Mesendoderm (in vitro differentiated cells): ENCODE data around the gene KDM6A.
"Not testable (repeated sequence)": the region's sequence is repeated elsewhere in the genome, so short reads cannot be mapped to it uniquely, and the experiment has no call there.

Source experiments
- DNase-seq: peaks from one replicate; pipeline ENCODE4 v3.0.0; 2013
- H2AK5ac ChIP-seq: 2 replicates; pipeline ENCODE4 v1.6.1; 2013; ENCODE audit warnings: low read length, inconsistent platforms
- H2BK120ac ChIP-seq: 2 replicates; pipeline ENCODE4 v1.6.1; 2013; ENCODE audit warnings: low read depth, mild to moderate bottlenecking, low read length, moderate library complexity, mixed read lengths
- H2BK15ac ChIP-seq: replicated peaks from 2 replicates; pipeline ENCODE4 v1.6.1; 2013; ENCODE audit warnings: low read depth, mild to moderate bottlenecking, moderate library complexity
- H2BK5ac ChIP-seq: 2 replicates; pipeline ENCODE4 v1.6.1; 2013; ENCODE audit warnings: low read length, inconsistent platforms
- H3K18ac ChIP-seq: 2 replicates; pipeline ENCODE4 v1.6.1; 2013; ENCODE audit warnings: mild to moderate bottlenecking, low read length, mixed read lengths
- H3K23ac ChIP-seq: one replicate; pipeline ENCODE4 v1.6.1; 2013; ENCODE audit warnings: low read length
- H3K27ac ChIP-seq: 2 replicates; pipeline ENCODE4 v1.5.1; 2013; ENCODE audit warnings: low read depth, mild to moderate bottlenecking, inconsistent platforms, low read length, moderate library complexity
- H3K27me3 ChIP-seq: 2 replicates; pipeline ENCODE4 v1.6.1; 2013; ENCODE audit warnings: low read length, control low read depth, mild to moderate bottlenecking, inconsistent platforms; ENCODE audit not compliant: insufficient read depth, poor library complexity
- H3K36me3 ChIP-seq: 2 replicates; pipeline ENCODE4 v1.6.1; 2013; ENCODE audit warnings: low read length, inconsistent platforms; ENCODE audit not compliant: control insufficient read depth, insufficient read depth
- H3K4ac ChIP-seq: one replicate; pipeline ENCODE4 v1.6.1; 2013; ENCODE audit warnings: low read depth, mild to moderate bottlenecking, low read length, moderate library complexity
- H3K4me1 ChIP-seq: 2 replicates; pipeline ENCODE4 v1.6.1; 2013; ENCODE audit warnings: low read depth, low read length, inconsistent platforms; ENCODE audit not compliant: control insufficient read depth
- H3K4me2 ChIP-seq: 2 replicates; pipeline ENCODE4 v1.6.1; 2013; ENCODE audit warnings: low read length
- H3K4me3 ChIP-seq: 2 replicates; pipeline ENCODE4 v1.5.1; 2013; ENCODE audit warnings: mild to moderate bottlenecking, low read length
- H3K56ac ChIP-seq: one replicate; pipeline ENCODE4 v1.6.1; 2013; ENCODE audit warnings: low read length
- H3K79me1 ChIP-seq: 2 replicates; pipeline ENCODE4 v1.6.1; 2013; ENCODE audit warnings: low read length, inconsistent platforms
- H3K79me2 ChIP-seq: 2 replicates; pipeline ENCODE4 v1.6.1; 2013; ENCODE audit warnings: mild to moderate bottlenecking, low read length; ENCODE audit not compliant: control insufficient read depth, insufficient read depth
- H3K9ac ChIP-seq: 2 replicates; pipeline ENCODE4 v1.6.1; 2013; ENCODE audit warnings: low read length, inconsistent platforms
- H4K5ac ChIP-seq: one replicate; pipeline ENCODE4 v1.6.1; 2013; ENCODE audit warnings: low read length
- H4K8ac ChIP-seq: one replicate; pipeline ENCODE4 v1.6.1; 2013; ENCODE audit warnings: low read depth, mild to moderate bottlenecking, control low read depth, low read length, moderate library complexity
- WGBS: extraction: QIAGEN DNeasy Blood & Tissue Kit; methylation state at CpG from one replicate; pipeline ENCODE4 v1.1.7; 2013; ENCODE audit warnings: low lambda C conversion rate, missing lambda C conversion rate; ENCODE audit not compliant: insufficient coverage; ENCODE audit errors: extremely low coverage; 5-methylcytosine and 5-hydroxymethylcytosine counted together

The KDM6A gene

DNA sequence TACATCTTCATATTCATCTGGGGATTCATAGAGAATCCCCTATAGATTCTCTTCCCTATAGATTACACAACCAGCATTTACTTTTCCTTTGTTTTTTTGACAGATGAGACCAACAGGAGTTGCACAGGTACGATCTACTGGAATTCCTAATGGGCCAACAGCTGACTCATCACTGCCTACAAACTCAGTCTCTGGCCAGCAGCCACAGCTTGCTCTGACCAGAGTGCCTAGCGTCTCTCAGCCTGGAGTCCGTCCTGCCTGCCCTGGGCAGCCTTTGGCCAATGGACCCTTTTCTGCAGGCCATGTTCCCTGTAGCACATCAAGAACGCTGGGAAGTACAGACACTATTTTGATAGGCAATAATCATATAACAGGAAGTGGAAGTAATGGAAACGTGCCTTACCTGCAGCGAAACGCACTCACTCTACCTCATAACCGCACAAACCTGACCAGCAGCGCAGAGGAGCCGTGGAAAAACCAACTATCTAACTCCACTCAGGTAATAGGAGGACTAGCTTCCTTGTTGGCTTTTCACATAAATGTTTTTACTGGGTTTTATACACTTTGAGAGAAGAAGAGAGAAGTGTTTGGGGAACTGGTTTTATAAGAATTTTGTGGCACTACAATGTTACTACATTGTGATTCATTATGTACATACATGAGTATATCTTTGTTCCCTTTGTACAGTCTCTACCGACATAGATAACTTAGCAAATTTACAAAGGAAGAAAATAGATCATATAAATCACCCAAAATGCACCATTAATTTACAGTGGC, 190.5 kb downstream of the KDM6A start:
- no peak overlapping the region for H2BK15ac ChIP-seq
- H3K4ac ChIP-seq, result no peak overlapping the region
- WGBS, result no CpG with 5 or more reads among the region's 11 CpGs
- peaks cover 3% of the 10 kb centered on the region for H3K36me3 ChIP-seq
- DNase-seq, result no peak
- no peak overlapping the region for H4K8ac ChIP-seq
- no peak overlapping the region for H2AK5ac ChIP-seq
- no peak overlapping the region for H3K18ac ChIP-seq
- no peaks in the 10 kb centered on the region for H3K27me3 ChIP-seq
- H3K4me1 ChIP-seq, result no peaks in the 10 kb centered on the region
- H3K9ac ChIP-seq, result no peak overlapping the region
- H3K4me2 ChIP-seq, result no peak overlapping the region
- H3K79me1 ChIP-seq, result no peaks in the 10 kb centered on the region
- no peak overlapping the region for H2BK5ac ChIP-seq
- no peak overlapping the region for H4K5ac ChIP-seq
- no peak overlapping the region for H2BK120ac ChIP-seq
- H3K56ac ChIP-seq, result no peak overlapping the region
- peaks cover 2% of the 10 kb centered on the region for H3K79me2 ChIP-seq
- no peak overlapping the region for H3K27ac ChIP-seq
- H3K23ac ChIP-seq, result no peak overlapping the region
- H3K4me3 ChIP-seq, result no peak overlapping the region

DNA sequence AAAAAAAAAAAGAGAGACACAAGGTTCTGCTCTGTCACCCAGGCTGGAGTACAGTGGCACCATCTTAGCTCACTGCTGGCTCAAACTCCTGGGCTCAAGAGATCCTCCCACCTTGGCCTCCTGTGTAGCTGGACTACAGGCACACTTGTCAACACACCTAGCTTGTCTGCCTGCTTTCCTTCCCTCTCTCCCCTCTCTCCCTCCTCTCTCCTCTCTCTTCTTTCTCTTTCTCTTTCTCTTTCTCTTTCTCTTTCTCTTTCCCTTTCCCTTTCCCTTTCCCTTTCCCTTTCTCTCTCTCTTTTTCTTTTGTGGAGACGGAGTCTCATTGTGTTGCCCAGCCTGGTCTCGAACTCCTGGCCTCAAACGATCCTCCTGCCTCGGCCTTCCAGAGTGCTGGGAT, 195.6 kb downstream of the KDM6A start:
- DNase-seq, result no peak
- Histone ChIP-seq H3K23ac (no peak overlapping the region), H3K4me1 (no peaks in the 10 kb centered on the region), H4K5ac (no peak overlapping the region), H2BK120ac (no peak overlapping the region), H2AK5ac (no peak overlapping the region), H3K36me3 (peaks cover under 1% of the 10 kb centered on the region), H3K18ac (no peak overlapping the region), H3K27me3 (no peaks in the 10 kb centered on the region), H3K4ac (no peak overlapping the region), H4K8ac (no peak overlapping the region), H3K79me1 (no peaks in the 10 kb centered on the region), H3K4me3 (no peak overlapping the region), H3K9ac (no peak overlapping the region), H3K4me2 (no peak overlapping the region), H2BK5ac (no peak overlapping the region), H3K79me2 (peaks cover 5% of the 10 kb centered on the region), H3K27ac (no peak overlapping the region), H2BK15ac (no peak overlapping the region), H3K56ac (no peak overlapping the region)
- WGBS, result no CpG with 5 or more reads among the region's 4 CpGs

DNA sequence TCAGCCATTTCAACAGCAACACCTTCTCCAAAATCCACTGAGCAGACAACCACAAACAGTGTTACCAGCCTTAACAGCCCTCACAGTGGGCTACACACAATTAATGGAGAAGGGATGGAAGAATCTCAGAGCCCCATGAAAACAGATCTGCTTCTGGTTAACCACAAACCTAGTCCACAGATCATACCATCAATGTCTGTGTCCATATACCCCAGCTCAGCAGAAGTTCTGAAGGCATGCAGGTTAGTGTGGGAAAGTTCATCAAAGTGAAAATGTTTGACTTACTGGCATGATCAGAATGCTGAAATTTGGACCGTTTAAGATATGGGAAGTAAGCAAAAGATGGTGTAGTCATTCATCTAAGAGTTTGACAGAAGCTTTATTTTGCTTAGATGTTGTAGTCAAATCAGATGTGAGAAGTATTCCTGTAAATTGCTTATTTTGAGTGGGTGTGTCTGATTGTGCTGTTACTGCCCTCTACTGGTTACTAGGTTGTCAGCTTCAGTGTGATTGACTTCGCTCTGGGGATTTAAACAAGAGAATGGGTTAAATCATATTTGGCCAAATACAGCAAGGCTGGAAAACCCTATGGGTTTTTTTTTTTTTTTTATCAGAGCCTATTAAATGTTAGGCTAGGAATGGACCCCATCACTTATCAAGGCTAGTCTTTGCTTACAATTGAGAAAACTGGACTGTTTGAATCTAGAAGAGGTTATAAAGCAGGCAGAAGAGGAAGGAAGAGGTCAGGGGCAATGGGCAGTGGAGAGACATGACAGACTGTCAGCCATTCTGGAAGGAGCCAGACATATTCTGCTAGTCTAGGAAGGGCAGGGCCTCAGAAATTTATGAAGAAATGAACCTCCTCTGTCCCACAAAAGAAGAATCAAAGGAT, 197.4 kb downstream of the KDM6A start:
- Histone ChIP-seq H2BK15ac (no peak overlapping the region), H4K8ac (no peak overlapping the region), H3K4me2 (no peak overlapping the region), H2BK120ac (no peak overlapping the region), H3K9ac (no peak overlapping the region), H3K23ac (no peak overlapping the region), H3K4ac (no peak overlapping the region), H3K56ac (no peak overlapping the region), H3K79me2 (peaks cover 5% of the 10 kb centered on the region), H3K4me3 (no peak overlapping the region), H3K18ac (no peak overlapping the region), H3K27me3 (no peaks in the 10 kb centered on the region), H3K4me1 (no peaks in the 10 kb centered on the region), H4K5ac (no peak overlapping the region), H3K36me3 (no peaks in the 10 kb centered on the region), H2AK5ac (no peak overlapping the region), H3K27ac (no peak overlapping the region), H2BK5ac (no peak overlapping the region), H3K79me1 (no peaks in the 10 kb centered on the region)
- DNase-seq, result peak; percentile 35
- WGBS, result no CpG with 5 or more reads among the region's 2 CpGs

DNA sequence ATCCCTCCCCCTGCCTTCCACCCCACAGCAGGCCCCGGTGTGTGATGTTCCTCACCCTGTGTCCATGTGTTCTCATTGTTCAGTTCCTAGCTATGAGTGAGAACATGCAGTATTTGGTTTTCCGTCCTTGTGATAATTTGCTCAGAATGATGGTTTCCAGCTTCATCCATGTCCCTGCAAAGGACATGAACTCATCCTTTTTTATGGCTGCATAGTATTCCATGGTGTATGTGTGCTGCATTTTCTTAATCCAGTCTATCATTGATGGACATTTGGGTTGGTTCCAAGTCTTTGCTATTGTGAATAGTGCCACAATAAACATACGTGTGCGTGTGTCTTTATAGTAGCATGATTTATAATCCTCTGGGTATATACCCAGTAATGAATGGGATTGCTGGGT, 200.0 kb downstream of the KDM6A start:
- not testable (repeated sequence) for H2AK5ac ChIP-seq, H3K18ac ChIP-seq, H3K56ac ChIP-seq, H2BK120ac ChIP-seq, H2BK5ac ChIP-seq, H3K79me2 ChIP-seq, H3K23ac ChIP-seq, H3K79me1 ChIP-seq, H4K8ac ChIP-seq, H3K36me3 ChIP-seq, H3K4me1 ChIP-seq, H3K4me3 ChIP-seq, H3K9ac ChIP-seq, H4K5ac ChIP-seq, H3K27ac ChIP-seq, H3K4me2 ChIP-seq, H2BK15ac ChIP-seq, DNase-seq, H3K4ac ChIP-seq, H3K27me3 ChIP-seq
- no CpG with 5 or more reads among the region's 4 CpGs for WGBS

DNA sequence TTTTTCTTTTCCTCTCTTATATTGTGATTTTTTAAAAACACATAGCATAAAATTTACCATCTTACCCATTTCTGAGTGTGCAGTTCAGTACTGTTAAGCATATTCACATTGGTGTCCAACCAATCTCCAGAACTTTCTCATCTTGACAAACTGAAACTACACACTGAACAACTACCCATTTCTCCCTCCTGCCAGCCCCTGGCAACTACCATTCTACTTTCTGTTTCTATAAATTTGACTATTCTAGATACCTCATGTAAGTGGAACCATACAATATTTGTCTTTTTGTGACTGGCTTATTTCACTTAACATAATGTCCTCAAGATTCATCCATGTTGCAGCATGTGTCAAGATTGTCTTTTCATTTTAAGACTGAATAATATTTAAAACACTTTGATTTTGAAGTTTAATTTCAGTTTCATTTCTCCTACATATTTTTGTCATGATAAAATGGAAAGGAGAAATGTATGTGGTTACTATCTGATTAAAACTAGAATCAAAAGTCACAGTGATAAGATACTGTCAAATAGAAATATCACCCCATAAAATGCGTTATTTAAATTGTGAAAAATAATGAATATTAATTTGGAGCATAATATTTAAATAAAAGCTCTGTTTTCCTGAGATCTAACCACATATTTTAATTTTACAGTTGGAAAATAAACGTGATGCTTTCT, 204.9 kb downstream of the KDM6A start:
- no CpG with 5 or more reads among the region's 2 CpGs for WGBS
- H2BK5ac ChIP-seq, result no peak overlapping the region
- no peak for DNase-seq
- H3K4me1 ChIP-seq, result no peaks in the 10 kb centered on the region
- H2AK5ac ChIP-seq, result no peak overlapping the region
- H3K79me2 ChIP-seq, result peaks cover under 1% of the 10 kb centered on the region
- H3K27ac ChIP-seq, result no peak overlapping the region
- H3K4me2 ChIP-seq, result no peak overlapping the region
- H2BK120ac ChIP-seq, result no peak overlapping the region
- H3K23ac ChIP-seq, result no peak overlapping the region
- no peaks in the 10 kb centered on the region for H3K79me1 ChIP-seq
- H3K4me3 ChIP-seq, result no peak overlapping the region
- H3K27me3 ChIP-seq, result no peaks in the 10 kb centered on the region
- no peak overlapping the region for H3K56ac ChIP-seq
- no peaks in the 10 kb centered on the region for H3K36me3 ChIP-seq
- H2BK15ac ChIP-seq, result no peak overlapping the region
- no peak overlapping the region for H3K4ac ChIP-seq
- H3K18ac ChIP-seq, result no peak overlapping the region
- H4K5ac ChIP-seq, result no peak overlapping the region
- H4K8ac ChIP-seq, result no peak overlapping the region
- no peak overlapping the region for H3K9ac ChIP-seq
